ENCODE data around the gene AGRP.

AGRP gene

GRCh38 chr16:67463059-67463458 is 20.3 kb downstream of the AGRP start:
- DNase-seq (ENCODE audit: low read depth, low spot score) = no peak

GRCh38 chr16:67462279-67462655 is 21.1 kb downstream of the AGRP start:
- no peak for DNase-seq (ENCODE audit: low read depth, low spot score)

GRCh38 chr16:67461600-67462278 is 21.6 kb downstream of the AGRP start:
- no peak for DNase-seq (ENCODE audit: low read depth, low spot score)

- DNase-seq (ENCODE audit: low read depth, low spot score) = no peak
These were observed 22.4 kb downstream of the AGRP start for GRCh38 chr16:67460961-67461360.

- no peak for DNase-seq (ENCODE audit: low read depth, low spot score)
These were observed 23.2 kb downstream of the AGRP start for GRCh38 chr16:67460168-67460567.

GRCh38 chr16:67459861-67460150 is 23.5 kb downstream of the AGRP start:
- no peak for DNase-seq (ENCODE audit: low read depth, low spot score)

- no peak for DNase-seq (ENCODE audit: low read depth, low spot score)
These were observed 24.1 kb downstream of the AGRP start for GRCh38 chr16:67459066-67459860.

- DNase-seq (ENCODE audit: low read depth, low spot score) = no peak
These were observed 25.2 kb downstream of the AGRP start for GRCh38 chr16:67458121-67458641.

GRCh38 chr16:67457611-67458010 is 25.7 kb downstream of the AGRP start:
- DNase-seq (ENCODE audit: low read depth, low spot score) = no peak

- DNase-seq (ENCODE audit: low read depth, low spot score) = no peak
These were observed 26.8 kb downstream of the AGRP start for GRCh38 chr16:67456391-67457081.

- no peak for DNase-seq (ENCODE audit: low read depth, low spot score)
These were observed 28.5 kb downstream of the AGRP start for GRCh38 chr16:67454852-67455251.

- no peak for DNase-seq (ENCODE audit: low read depth, low spot score)
These were observed 29.2 kb downstream of the AGRP start for GRCh38 chr16:67454104-67454503.

- no peak for DNase-seq (ENCODE audit: low read depth, low spot score)
These were observed 31.5 kb downstream of the AGRP start for GRCh38 chr16:67451704-67452435.

GRCh38 chr16:67451061-67451703 is 32.2 kb downstream of the AGRP start:
- DNase-seq (ENCODE audit: low read depth, low spot score) = no peak

- no peak for DNase-seq (ENCODE audit: low read depth, low spot score)
These were observed 33.6 kb downstream of the AGRP start for GRCh38 chr16:67449739-67450138.

GRCh38 chr16:67449336-67449735 is 34.0 kb downstream of the AGRP start:
- no peak for DNase-seq (ENCODE audit: low read depth, low spot score)

- DNase-seq (ENCODE audit: low read depth, low spot score) = no peak
These were observed 34.8 kb downstream of the AGRP start for GRCh38 chr16:67448580-67448979.

- DNase-seq (ENCODE audit: low read depth, low spot score) = no peak
These were observed 35.8 kb downstream of the AGRP start for GRCh38 chr16:67447508-67448076.

- DNase-seq (ENCODE audit: low read depth, low spot score) = no peak
These were observed 36.3 kb downstream of the AGRP start for GRCh38 chr16:67446968-67447507.
